Skin of body (tissue), 2 donors: ENCODE data around the gene WDR1. TPM values are rescaled to one million over a fixed set of nuclear protein-coding genes. Genes with fewer than 3 reads are reported as not detected.
A peak's percentile ranks its signal among the peaks of the same experiment; 100 is the strongest.

Experiments
- DNase-seq: peaks from one replicate; lab custom pipeline; 2025; lab: John Stamatoyannopoulos, UW
- total RNA-seq: library from RNA; depleted of rRNA; stranded (reverse); fragments of >200 nt; gene quantifications from one replicate; pipeline ENCODE4 v1.2.3, GENCODE V29; 2014

Gene WDR1
- total RNA-seq, 1 donor from 2014 or later: 90.7 TPM

DNA sequence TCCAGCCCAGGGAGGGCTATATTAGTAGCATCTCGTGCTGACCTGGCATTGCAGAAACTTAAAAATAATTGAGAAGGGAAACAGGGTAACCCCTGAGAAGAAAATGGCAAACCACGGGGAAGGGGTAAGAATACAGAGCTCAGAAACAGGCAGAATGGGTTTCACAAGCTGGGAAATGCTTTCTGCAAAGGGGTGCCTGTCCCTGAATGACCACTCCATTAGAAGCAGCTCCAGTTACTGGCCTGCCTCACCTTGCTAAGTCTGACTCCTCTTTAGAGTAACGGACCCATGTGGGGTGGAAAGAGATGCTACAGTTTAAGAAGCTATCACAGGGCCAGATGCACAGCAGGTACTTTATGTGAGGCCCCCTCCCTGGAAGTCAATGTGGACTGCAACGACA, 2.5 kb downstream of the WDR1 start:
- DNase-seq: no peak

DNA sequence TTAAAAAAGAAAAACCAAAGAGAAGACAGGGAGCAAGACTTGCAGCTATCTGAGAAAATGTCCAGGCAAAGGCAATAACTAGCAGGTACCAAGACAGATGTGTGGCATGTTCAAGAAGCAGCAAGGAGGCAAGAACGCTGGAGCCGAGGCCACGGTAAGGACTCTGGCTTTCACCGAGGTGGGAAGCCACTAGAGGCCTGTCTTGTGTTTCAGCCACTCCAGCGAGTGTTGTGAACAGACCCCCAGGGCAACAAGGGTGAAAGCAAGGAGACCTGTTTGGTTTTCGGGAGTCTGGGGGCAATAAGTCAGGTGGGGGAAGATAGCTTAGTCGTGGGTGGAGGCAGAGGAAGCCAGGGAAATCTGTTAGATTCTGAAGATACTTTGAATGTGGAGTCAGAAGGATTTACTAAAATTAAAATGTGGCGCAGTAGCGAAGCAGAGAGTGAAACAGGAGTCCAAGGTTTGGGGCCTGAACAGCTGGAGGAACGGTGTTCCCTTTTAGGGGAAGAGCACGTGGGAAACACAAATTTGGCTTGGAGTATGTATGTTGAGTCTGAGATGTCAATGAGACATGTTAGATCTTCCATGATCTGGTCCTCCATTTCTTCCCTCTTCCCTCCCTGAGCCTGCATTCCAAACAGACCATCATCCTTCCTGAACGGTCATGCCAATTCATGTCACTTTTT, 3.1 kb downstream of the WDR1 start:
- no peak for DNase-seq

DNA sequence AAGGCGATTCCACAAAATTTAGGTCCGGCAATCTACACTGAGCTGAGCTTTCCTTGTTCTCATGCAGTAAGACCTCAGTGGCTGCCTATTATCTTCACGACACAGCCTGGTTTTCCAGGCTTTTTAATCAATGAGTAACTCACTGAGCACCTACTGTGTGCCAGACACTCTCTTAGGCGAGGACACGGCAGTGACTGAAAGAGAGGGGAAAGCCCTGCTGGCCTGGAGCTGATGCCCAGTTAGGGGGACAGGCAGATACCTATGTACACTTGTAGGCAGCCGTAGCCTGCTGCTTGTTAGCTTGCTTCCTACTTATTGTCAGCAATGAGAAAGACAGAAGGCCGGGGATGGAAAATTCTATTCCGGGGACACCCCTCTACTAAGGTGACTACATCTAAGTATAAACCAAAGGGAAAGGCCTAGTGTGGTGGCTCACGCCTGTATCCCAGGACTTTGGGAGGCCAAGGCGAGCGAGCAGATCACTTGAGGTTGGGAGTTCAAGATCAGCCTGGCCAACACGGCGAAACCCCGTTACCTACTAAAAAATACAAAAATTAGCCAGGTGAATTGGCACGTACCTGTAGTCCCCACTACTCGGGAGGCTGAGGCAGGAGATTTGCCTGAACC, 3.8 kb downstream of the WDR1 start:
- no peak for DNase-seq

- DNase-seq: no peak
These were observed 5.4 kb downstream of the WDR1 start for GRCh38 chr4:10111067-10111801.

- no peak for DNase-seq
These were observed 6.5 kb downstream of the WDR1 start for GRCh38 chr4:10109995-10110670.

DNA sequence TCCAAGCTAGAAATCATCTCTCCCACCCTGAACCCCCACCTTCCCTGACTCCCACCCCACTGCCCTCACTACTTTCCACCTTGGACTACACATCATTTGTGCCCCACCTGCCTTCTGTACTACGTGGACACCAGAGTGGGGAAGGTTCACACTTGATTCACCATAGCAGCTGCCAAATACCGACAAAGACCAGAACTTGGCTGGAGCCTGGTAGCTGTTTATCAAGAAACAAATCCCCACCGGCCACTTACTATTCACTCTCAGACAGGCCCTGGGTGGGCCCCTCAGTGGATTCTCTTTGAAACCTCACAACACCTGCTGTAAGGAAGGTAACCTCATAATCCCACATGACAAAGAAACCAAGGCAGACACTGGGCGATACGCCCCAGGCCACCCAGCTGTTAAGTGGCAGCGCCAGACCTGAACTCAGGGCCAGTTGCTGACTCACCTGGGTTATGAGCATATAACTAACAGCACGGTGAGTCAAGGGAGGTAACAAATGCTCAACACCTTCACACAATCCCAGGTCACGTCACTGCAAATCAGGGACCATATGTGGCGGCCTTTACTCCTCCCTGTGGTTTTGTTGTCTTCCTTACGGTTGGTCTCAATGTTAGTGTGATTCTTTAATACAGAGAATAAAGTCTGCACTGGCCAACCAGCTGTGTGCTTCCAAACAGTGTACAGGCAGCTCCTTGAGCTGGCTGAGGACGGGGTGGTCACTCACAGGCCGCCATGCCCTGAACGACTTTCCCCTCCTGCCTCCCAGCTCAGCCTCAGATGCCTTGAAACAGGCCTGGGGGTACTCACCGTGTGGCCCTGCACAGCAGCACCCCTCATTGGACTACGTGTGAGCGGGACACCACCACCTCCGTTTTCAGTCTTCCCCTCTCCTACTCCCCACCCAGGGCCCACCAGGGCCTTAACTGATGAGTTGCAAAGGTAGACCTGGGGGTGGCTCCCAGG, 7.5 kb downstream of the WDR1 start:
- DNase-seq: no peak

GRCh38 chr4:10108391-10108790, 8.2 kb downstream of the WDR1 start:
- DNase-seq: no peak

DNA sequence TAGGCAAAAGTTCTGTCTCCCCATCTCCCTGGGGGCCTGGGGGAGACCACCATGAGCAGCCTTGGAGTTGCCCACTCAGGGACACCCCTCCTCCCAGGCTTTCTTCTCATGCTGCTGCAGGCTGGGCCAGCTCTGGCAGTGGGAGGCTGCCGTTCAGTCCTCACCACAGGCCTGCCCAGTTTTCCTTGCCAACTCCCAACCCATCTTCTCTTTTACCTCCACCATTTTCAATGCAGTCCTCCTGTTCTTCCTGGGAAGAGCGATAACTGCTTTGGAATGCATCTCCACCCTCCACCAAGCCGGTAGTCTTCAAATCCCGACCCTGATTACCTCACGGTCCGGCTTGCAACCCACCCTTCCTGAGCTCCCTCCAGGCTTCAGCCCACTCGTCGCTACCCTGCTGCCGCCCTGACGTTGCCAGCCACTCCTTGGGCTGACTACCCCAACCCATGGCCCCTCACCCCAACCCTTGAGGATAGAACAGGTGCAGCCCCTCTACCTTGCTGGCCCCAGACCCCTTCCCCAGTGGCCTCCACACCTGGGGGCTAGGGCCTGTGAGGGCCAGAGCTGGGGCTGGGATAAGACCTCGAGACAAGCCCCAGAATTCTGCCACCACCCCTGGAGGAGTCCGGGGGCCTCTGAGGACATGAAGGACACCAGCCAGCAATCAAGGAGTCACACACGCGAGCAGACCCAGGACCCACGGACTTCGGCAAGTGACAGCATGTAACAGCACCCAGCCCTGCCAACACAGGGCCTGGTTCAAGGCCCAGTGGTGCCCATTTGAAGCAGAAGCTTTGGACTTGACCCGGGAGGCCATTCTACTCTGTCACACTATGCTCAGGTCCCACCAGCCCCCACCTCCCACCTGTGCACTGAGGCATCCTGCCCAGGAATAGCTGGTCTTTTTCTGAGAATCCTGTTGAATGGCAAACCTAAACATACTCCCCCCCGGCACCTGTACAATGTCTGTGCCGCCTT, 9.2 kb downstream of the WDR1 start:
- no peak for DNase-seq

DNA sequence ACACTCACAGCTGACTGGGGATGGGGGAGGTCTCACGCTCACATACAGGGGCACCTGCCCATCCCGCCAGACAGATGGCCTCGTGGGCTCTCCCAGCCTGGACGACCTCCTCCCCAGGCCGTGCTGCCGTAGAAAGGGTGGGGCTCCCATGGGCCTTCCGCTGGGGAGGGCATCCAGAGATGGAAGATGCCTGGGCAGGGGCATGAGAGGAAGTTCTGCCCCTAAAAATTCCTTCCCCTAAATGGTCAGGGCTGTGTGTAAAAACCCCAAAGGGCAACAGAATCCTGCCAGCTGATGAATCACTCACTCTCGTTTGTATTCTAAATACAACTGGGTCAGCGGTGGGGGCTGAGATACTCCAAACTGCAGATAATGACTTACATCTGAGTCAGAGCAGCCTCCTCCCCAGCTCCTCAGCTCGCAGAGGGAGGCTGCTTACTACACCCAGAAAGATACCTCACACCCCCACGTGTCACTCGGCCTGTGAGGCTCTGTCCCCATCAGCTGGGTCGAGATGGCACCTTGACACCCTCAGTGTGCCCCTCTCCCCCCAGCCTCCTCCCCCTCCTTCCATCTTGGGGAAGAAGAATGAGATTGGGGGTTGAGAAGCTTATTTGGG, 10.1 kb downstream of the WDR1 start:
- DNase-seq: peak; percentile 56

DNA sequence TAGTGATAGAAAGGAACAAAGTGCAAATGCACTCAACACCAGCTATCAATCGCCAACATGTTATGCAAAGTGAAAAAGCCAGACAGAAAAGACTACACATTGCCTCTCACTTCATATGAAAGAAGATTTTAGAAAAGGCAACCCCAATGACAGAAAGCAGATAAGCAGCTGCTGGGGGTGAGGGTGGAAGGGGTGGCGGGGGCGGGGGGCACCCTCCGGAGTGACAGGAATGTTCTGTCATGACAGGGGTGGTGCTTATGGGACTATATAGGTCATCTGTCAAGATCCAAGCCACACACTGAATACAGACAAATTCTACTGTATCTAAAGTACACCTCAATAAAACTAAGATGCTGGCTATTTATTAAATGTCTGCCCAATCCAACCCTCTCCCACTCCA, 10.7 kb downstream of the WDR1 start:
- no peak for DNase-seq

GRCh38 chr4:10105421-10105820, 11.2 kb downstream of the WDR1 start:
- no peak for DNase-seq

DNA sequence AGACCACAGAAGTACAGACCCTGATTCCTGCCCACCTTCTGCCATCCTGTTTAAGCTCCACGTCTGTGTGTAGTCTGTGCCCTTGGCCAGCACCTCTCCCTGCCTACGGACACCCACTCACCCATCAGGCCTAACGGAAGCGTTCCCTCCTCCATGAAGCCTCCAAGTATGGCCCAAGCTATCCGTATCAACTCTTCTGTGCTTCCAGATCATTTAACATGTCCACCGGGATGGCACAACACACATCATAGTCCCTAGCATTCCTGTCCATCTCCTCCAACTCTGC, 11.7 kb downstream of the WDR1 start:
- no peak for DNase-seq

DNA sequence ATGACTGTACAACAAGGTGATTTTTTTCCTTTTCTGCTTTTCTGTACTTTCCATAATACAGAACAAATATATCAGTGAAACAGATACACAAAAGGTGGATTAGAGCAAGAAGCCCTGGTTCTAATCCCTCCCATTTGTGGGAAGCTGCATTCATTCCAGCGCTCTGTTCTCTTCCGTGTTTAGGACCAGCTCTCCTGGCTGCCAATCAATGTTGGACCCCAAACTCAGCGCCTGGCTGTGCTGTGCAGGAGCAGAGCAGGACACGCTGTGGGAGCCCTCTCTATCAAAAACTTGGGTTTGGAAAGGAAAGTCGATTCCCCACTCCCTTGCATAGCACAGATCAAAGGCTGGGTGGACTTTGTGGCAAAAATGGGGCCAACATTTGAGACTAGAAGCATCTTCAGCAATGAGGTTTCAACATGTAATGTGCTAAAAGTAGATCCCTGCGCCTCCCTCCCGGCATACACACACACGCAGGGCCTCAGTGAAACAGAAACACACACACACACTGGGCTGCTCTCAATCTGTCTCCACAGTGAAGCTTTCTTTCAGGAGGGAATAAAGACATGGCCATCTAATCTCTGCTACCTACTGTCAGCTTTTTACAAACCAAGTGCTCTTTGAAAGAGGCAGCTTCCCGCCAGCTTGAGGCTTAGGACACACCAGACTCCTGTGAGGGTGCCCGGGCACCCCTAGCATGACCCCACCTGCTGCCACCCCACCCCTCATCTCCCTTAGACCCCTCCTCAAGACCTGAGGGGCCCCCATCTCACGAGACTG, 12.2 kb downstream of the WDR1 start:
- peak; percentile 37 for DNase-seq

DNA sequence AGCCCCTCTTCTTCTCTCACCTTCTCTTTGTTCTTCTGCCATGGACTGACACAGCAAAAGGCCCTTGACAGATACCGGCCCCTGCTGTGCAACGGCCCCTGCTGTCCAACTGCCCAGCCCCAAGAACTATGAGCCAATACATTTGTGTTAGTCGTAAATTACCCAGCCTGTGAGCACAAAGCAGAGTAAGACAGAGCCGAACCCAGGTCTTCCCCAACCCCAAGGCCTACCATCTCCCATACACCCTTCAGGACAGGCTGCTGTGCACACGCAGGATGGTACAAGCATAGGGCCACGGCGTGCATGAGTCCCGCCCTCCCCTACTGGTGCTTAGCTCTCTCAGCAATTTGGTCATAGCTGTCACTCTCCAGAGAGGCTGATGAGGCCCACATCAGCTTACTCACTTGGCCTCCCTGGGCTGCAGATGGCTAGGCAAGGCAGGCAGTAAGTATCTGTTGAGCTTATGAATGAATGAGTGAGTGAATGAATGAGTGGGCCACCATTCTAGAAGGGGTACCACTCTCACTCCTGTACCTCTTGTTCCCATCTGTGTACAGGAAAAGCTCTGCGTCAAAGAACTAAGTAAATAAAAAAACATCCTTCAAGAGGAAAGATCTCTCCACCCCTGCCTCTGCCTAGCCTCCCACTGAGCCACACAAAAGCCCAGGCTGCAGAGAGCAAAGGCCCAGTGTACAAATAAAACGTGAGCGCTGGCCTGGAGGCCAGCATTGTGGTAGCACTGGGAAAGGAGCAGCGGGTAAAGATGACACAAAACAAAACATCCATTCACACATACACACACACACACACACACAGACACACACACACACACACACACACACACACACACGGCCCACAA, 13.9 kb downstream of the WDR1 start:
- no peak for DNase-seq

DNA sequence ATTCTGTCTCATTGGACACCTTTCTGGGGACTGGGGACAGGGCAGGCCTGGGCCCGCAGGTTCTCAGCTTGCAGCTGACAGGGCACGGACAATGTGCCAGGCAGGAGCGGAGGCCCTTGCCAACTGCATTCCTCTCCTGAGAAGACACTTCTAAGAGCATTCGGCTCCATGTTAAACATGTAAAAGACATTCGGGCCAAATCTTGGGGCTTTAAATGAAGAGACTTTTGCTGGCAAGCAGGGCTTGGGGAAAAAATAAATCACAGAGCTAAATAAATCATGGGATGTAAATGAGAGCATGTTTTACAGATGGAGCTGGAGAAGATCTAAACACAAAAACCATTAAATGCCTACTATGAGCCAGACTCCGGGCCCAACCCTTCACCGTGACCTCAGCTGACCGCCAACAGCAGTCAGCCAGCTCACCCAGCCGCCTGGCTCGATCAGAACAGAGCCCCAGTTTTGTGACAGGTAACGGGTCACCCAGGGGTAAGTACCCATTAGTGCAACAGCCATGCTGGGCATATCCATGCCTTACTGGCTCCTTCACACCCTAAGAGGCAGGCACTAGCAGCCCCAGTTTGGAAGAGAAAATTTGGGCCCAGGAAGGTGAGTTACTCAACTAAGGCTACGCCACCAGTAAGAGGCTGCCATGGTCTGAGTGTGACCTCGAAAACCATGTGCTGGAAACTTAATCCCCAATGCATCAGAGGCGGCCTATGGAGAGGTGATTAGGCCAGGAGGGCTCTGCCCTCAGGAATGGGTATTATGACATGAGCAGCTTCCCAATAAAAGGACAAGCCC, 14.7 kb downstream of the WDR1 start:
- peak; percentile 14 for DNase-seq

- DNase-seq: no peak
These were observed 15.8 kb downstream of the WDR1 start for GRCh38 chr4:10100734-10101216.
